Measurements from ENCODE around the gene ZNF608. TPM values are rescaled to one million over a fixed set of nuclear protein-coding genes. Genes with fewer than 3 reads are reported as not detected.

Gene ZNF608
- total and polyA plus RNA-seq, 2 donors (not counting 3 experiments of a cell fraction or from before 2014, with no cell fraction given): 16.2 to 33.6 TPM

GRCh38 chr5:124712731-124713305 is 33.6 kb downstream of the ZNF608 start:
- POLR2A ChIA-PET: no interaction called here
- FAIRE-seq: no peak

More at GRCh38 chr5:124712731-124713305, 33.6 kb downstream of the ZNF608 start:
- Histone ChIP-seq H3K4me1 (ENCODE audit: control insufficient read depth, extremely low read depth, insufficient read depth, low read length) (peaks cover 7% of the 10 kb centered on the region), H3K9me3 (replicated peaks; ENCODE audit: control insufficient read depth, insufficient read depth, low read length) (no peaks in the 10 kb centered on the region), H3K27ac (ENCODE audit: insufficient read depth, low read depth, low read length) (no peak overlapping the region), H3K79me2 (ENCODE audit: control insufficient read depth, insufficient read depth, low read length) (peaks cover 4% of the 10 kb centered on the region), H4K20me1 (replicated peaks; ENCODE audit: control insufficient read depth, extremely low read depth, insufficient read depth, low read length) (no peaks in the 10 kb centered on the region), H3K36me3 (ENCODE audit: control insufficient read depth in 2 of 2, extremely low read depth in 1 of 2, insufficient read depth in 2 of 2, low read length in 2 of 2) (peaks cover 0 to 2% of the 10 kb centered on the region in 2 experiments), H3K4me3 (replicated peaks in 1 of 3; ENCODE audit: insufficient read depth in 1 of 3, low read depth in 1 of 3, low read length in 3 of 3) (no peak overlapping the region), H2AFZ (ENCODE audit: low read depth, low read length) (no peak overlapping the region), H3K9me1 (replicated peaks; ENCODE audit: control insufficient read depth, extremely low read depth, insufficient read depth, low read length) (no peaks in the 10 kb centered on the region), H3K4me2 (ENCODE audit: insufficient read depth, low read length) (no peak overlapping the region), H3K27me3 (ENCODE audit: control insufficient read depth in 2 of 2, insufficient read depth in 2 of 2, low read length in 2 of 2) (no peaks in the 10 kb centered on the region), H3K9ac (replicated peaks; ENCODE audit: extremely low read depth, insufficient read depth, low read length) (no peak overlapping the region)
- dilution Hi-C loops (cut with MboI; ENCODE audit: extremely low pct_ligation_motif_present, low sequenced_read_pairs): no loop called here
- intact Hi-C loops (cut with micrococcal nuclease): no loop called here
- BruUV-seq (replicated peaks): no TSS peak
- TF ChIP-seq POLR2AphosphoS5 (IDR thresholded peaks at IDR 0.05; ENCODE audit: insufficient read depth, low read depth, low read length) (no peak), JUN (IDR thresholded peaks at IDR 0.05; ENCODE audit: borderline replicate concordance, insufficient read depth, insufficient read length, low read depth) (no peak), POLR2A (IDR thresholded peaks at IDR 0.05; ENCODE audit: low read depth, low read length) (no peak), MYC (IDR thresholded peaks at IDR 0.05; ENCODE audit: low read depth, low read length) (no peak), GATA2 (IDR thresholded peaks at IDR 0.05; ENCODE audit: insufficient read depth, insufficient read length, low read depth, low read length) (no peak), MAX (IDR thresholded peaks at IDR 0.05; ENCODE audit: insufficient read depth, insufficient read length) (no peak), FOS (IDR thresholded peaks at IDR 0.05; ENCODE audit: borderline replicate concordance, insufficient read depth, low read length) (no peak), EZH2 (IDR thresholded peaks at IDR 0.05; ENCODE audit: borderline replicate concordance, low read depth, low read length, severe bottlenecking) (no peak), CTCF (IDR thresholded peaks at IDR 0.05; ENCODE audit: extremely low read depth in 1 of 2, insufficient read depth in 1 of 2, low read depth in 1 of 2, low read length in 2 of 2) (no peak)
- no peak for DNase-seq (ENCODE audit: low read depth, low spot score)
- CTCF ChIA-PET: no interaction called here
